Measurements from ENCODE around the gene ZBTB12.
"Not testable (repeated sequence)": the region's sequence is repeated elsewhere in the genome, so short reads cannot be mapped to it uniquely, and the experiment has no call there.

ZBTB12 gene

GRCh38 chr6:31901953-31902643, at the start of gene ZBTB12:
ZBTB12 (minus strand) TSS chr6:31902086; CDS start chr6:31901305, 781 bp downstream.
- DNase-seq (ENCODE audit: low read depth in 2 of 2) = peak; percentile 70 to 80

- no peak for DNase-seq (ENCODE audit: low read depth in 2 of 2)
Observed at GRCh38 chr6:31949926-31950548, 48.2 kb upstream of the ZBTB12 start.

- no peak for DNase-seq (ENCODE audit: low read depth in 2 of 2)
Observed at GRCh38 chr6:31948753-31949413, 47.0 kb upstream of the ZBTB12 start.

GRCh38 chr6:31948306-31948705, 46.4 kb upstream of the ZBTB12 start:
- no peak for DNase-seq (ENCODE audit: low read depth in 2 of 2)

GRCh38 chr6:31947864-31948263, 46.0 kb upstream of the ZBTB12 start:
- DNase-seq (ENCODE audit: low read depth in 2 of 2) = no peak

GRCh38 chr6:31947070-31947675, 45.3 kb upstream of the ZBTB12 start:
- no peak for DNase-seq (ENCODE audit: low read depth in 2 of 2)

- DNase-seq (ENCODE audit: low read depth in 2 of 2) = no peak
Observed at GRCh38 chr6:31946370-31946885, 44.5 kb upstream of the ZBTB12 start.

GRCh38 chr6:31945507-31946369, 43.9 kb upstream of the ZBTB12 start, which contains the start of gene CFB:
CFB (plus strand) TSS chr6:31946095; CDS start chr6:31946222, 127 bp downstream.
- DNase-seq (ENCODE audit: low read depth in 2 of 2) = no peak

GRCh38 chr6:31945154-31945506, 43.2 kb upstream of the ZBTB12 start:
- DNase-seq (ENCODE audit: low read depth in 2 of 2) = no peak

- DNase-seq (ENCODE audit: low read depth in 2 of 2) = no peak
Observed at GRCh38 chr6:31943742-31944141, 41.9 kb upstream of the ZBTB12 start.

- DNase-seq (ENCODE audit: low read depth in 2 of 2) = no peak
Observed at GRCh38 chr6:31940256-31940664, 38.4 kb upstream of the ZBTB12 start.

- DNase-seq (ENCODE audit: low read depth in 2 of 2) = no peak
Observed at GRCh38 chr6:31935823-31936222, 33.9 kb upstream of the ZBTB12 start.

GRCh38 chr6:31935021-31935420, 33.1 kb upstream of the ZBTB12 start:
- DNase-seq (ENCODE audit: low read depth in 2 of 2) = no peak

GRCh38 chr6:31933537-31933936, 31.7 kb upstream of the ZBTB12 start:
- DNase-seq (ENCODE audit: low read depth in 2 of 2) = no peak

- DNase-seq (ENCODE audit: low read depth in 2 of 2) = not testable (repeated sequence)
Observed at GRCh38 chr6:31932137-31932536, 30.3 kb upstream of the ZBTB12 start.

GRCh38 chr6:31930962-31931361, 29.1 kb upstream of the ZBTB12 start:
- no peak for DNase-seq (ENCODE audit: low read depth in 2 of 2)

- no peak for DNase-seq (ENCODE audit: low read depth in 2 of 2)
Observed at GRCh38 chr6:31928672-31928939, 26.7 kb upstream of the ZBTB12 start.

GRCh38 chr6:31927863-31928671, 26.2 kb upstream of the ZBTB12 start:
- DNase-seq (ENCODE audit: low read depth in 2 of 2) = no peak

- no peak for DNase-seq (ENCODE audit: low read depth in 2 of 2)
Observed at GRCh38 chr6:31927242-31927862, 25.5 kb upstream of the ZBTB12 start, which contains the start of gene C2. C2 (plus strand) TSS chr6:31927717; CDS start chr6:31927753, 36 bp downstream.

GRCh38 chr6:31922942-31923341, 21.1 kb upstream of the ZBTB12 start:
- no peak for DNase-seq (ENCODE audit: low read depth in 2 of 2)
